Middle frontal gyrus (tissue), 1 donor: ENCODE results near the gene AANAT.

Experiments
- DNase-seq: peaks from one replicate; pipeline ENCODE4 v3.0.0-alpha.2; 2015; ENCODE audit warnings: low spot score; ENCODE audit errors: extremely low spot score

The AANAT gene

DNA sequence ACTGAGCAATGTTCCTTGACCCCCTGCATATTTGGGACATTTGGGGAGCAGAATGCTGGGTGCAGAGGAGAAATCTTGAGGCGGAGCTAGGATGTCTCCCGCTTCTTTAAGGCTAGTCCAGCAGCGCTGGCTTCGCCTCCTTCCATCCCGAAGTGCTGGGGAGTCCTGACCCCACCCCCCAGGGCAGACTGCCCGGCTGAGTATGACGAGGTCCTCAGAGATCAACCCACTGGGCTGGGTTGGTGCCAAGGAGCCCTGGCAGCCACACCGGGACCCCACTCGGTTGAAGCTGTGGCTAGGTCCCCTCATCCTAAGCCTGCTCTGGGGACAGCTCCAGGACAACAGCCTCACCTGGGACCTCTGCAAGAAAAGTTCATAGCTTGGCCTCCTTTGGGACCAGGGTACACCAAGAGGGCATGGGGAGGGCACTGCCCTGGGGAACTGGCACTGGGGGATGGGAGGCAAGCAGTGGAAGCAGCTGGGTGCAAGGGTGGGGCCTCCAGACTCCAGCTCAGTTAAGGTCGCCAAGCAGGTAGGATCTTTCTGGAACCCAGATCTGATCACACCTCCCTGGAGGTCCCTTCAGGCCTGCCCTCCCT lies 22.8 kb downstream of the AANAT start:
- no peak for DNase-seq

DNA sequence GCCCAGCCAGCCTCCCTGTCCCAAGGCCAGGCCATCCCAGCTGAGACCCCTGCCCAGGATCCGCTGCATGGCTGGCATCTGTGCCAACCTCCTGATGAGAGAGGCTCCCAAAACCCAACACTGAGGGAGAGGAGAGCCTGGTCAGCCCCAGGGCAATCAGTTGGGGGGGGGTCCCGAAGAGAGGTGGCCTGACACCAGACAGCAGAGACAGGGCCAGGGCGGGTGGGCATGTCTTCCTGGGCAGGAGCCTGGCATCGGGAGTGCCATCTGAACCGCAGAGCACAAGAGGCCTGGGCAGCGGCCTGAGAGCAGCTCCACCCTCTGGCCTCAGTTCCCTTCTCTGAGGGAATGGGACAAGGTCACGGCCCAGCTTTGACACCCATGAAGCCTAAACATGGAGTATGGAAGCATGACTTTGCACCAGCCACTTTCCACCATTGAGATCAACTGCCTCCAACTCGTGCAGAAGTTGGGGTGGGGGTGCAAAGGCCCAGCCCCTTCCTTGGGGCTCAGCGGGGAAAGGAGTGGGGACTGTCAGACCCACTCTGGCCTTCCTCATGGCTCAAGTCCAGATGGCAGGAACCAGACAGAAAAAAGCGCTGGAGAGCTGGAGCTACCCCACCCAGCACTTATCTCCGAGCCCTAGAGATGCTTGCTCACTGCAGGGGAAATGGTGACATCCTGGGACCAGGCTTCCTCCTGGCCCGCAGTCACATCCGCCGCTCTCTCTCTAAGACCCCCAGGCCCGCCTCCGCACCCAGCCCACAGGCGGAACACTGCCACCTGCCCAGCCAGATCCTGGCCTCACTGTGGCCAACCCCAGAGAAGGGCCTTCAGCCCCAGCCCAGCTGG lies 24.1 kb downstream of the AANAT start:
- no peak for DNase-seq

DNA sequence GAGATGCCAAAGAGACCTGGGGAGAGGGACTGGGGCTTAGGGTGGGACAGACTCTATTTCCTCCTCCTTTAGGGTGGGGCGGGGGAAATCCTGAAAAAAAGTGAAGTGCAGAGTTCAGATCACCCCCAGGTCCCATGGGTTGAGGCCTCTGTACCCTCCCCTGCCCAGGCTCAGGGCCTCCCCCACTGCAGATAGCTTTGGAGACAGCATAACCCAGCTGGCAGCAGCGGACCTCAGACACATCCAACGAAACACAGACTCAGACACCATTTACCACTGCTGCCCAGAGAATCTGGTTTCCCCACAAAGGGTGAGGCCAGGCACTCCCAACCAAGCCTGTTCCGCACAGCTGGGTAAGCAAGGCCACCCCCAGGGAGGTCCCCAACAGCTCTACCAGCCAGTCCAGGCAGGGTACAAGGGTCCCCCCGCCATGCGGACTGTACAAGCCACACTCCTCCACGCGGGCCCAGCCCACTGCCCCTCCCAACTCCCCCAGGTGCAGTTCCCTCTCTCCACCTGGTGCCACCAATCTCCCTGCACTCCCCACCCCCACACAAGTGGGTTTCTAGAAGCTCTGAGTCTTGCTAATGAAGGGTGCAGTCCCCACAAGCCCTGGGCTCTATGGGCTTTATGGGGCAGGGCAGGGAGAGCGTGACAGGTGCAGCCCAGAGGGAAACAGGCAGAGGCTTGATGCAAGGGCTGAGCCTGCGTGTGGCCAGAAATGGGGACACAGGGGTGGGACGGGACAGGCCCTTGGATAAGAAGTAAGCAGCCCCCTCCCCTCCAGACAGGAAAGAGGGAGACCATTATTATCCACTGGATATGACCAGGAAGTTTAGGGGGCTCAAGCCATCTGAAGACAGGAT lies 25.0 kb downstream of the AANAT start:
- no peak for DNase-seq

DNA sequence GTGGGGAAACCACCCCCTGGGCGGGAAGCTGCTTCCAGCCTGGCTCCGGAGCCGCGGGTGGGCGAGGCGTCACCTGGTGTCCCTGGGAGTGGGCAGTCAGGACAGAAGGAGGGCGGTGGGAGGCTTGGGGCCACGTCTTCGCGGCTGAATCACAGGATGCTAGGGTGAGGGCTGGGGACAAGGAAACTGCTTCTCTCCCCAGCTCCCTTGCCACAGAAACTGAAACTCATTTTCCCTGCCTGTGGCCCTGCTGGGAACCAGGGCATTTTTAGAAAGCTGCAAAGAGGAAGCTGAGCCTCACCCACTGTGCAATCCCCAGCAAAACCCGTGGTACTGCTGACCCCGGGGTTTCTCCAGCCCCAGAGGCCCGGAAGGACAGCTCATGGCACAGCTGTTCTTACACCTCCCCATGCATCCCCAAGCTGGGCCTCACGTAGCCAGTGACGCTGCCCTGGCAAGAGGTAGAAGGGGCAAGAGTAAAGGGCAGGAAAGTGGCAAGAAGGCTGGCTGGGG lies 25.6 kb downstream of the AANAT start:
- no peak for DNase-seq

DNA sequence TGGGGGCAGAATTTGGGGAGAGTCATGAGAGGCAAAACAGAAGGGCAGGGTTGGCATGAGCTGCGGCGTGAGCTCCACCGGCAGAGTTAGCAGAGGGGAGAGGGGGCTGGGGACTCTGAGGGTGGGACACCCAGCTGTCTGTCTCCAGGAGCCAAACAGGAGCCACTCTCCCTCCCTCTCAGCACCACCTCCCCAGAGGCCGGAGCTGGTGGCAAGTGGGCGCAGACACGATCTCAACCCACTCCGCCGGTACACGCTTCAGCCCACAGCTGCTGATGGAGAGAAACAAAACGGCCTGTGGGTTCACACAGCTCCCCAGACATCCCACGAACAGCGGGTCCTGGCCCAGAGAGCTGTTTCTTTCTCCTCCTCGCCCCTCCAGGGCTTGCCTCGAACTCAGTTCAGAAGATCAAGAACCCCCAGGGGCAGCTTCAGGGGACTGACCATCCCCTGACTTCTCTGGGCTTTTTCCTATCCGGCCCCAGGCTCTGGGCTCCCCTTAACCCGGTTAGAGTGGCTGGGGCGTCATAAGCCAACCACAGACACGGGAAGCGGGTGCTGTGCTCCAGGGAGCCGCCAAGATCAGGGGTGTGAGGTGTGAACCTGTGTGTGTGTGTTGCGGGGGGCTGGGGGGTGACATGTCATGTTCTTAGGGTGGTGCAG lies 26.2 kb downstream of the AANAT start:
- no peak for DNase-seq

DNA sequence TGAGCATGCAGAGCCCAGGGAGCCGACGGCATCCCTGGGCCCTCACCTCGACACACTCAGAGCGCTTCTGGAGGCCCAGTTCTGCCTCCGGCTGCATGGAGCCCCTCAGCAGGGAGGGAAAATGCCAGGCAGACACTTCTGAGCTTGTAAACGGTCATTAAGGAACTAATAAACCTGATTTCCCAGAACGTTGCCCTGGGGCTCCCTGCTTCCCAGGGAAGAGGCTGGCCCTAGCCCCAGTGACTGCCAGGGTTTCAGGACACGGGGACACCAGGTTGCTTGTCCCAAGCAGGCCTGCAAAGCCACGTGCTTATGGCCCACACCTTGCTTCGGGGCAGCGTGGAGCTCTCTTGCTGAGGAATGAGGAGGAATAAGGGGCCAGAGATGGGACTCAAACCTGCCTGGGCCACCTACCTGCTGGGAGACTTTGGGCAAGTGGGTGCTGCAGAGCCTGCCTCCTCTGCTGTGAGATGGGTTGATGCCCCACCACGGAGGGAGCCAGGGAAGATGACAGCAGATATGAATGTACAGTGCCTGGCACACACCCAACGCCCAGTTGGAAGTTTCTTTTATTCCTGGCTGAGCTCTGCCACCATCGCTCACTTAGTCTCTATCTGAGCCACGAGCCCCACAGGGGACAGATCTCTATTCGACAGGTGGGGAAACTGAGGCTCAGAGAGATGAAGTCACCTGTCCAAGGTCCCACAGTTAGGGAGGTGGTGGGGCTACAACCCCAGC lies 28.4 kb downstream of the AANAT start:
- DNase-seq = no peak

DNA sequence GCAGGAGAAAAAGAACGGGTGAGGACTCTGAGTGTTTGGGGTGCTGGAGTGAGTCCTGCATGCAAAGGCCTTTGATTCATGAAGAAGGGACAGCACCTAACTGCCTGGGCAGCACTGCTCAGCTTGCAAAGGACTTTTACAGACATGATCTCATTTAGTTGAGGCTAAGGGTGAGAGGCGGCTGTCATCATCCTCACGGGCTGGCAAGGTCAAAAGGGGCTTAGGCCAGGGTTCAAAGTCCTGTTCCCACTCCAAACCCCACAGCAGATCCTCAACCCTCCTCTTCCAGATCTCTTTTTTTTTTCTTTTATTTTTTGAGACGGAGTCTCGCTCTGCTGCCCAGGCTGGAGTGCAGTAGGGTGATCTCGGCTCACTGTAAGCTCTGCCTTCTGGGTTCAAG lies 29.1 kb downstream of the AANAT start:
- DNase-seq = no peak

DNA sequence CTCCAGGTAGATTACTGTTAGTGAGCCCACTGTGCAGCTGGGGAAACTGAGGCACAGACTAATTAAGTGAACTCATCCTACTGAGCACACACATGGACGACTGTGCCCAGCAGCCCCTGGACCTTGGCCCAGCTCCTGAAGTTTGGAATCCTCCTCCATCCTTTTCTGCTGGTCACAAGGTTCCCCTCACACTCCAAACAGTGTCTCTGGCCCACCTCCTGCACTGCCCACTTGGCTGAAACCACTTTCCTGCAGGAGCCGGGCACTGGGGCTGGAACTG lies 30.2 kb downstream of the AANAT start:
- DNase-seq = no peak

DNA sequence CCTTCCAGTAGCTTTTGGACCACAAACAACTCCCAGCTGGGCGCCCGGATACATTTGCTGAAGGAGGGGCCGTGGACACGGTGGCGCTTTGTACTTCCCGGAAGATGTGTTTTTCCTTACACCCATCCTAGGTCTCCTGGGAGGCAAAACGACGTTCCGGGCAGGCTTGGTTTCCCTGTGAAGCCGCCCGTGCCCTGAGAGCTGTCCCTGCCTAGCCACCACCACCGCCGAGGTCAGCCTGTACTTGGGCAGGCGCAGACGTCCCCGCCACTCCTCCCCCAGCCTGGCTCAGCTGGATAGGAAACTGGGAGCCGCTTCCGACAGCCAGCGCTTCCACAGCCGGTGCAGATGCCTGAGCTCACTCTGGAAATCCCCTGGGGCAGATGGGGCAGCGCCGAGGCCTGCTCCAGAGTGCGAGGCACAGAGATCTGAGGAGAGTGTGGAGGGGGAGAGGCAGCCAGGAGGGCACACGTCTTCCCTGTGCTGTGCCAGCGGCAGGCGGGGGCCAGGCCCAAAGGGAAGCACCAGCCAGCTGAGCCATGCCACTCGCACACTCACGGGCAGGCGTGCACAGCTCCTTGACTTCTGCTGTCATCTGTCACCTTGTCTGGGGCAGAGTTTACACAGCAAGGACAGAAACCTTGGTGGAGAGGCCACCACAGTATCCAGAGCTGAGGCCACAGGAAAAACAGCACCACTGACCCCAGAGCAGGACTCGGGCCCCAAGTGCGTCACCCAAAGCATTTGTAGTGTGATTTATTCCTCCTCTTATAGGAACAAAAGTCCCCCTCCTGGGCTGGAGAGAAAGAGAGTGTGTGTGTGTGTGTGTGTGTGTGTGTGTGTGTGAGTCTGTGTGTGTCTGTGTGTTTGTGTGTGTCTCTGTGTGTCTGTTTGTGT lies 30.8 kb downstream of the AANAT start:
- DNase-seq = no peak

DNA sequence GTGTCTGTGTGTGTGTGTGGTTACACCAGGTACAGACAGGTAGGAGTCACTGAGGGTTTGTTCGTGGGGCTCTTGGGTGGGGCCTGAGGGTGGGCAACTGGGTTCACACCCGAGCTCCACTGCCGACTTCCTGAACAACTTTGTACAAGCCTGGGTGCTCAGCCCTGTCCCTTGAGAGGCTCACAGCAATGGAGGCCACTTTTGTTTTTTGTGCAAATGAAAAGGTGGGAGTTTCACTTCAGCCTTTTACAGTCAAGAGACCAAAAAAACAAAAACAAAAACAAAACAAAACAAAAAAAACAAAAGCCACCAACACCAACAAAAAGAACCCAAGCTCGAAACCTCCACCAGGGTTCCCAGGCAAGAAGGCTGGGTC lies 31.5 kb downstream of the AANAT start:
- DNase-seq = no peak

DNA sequence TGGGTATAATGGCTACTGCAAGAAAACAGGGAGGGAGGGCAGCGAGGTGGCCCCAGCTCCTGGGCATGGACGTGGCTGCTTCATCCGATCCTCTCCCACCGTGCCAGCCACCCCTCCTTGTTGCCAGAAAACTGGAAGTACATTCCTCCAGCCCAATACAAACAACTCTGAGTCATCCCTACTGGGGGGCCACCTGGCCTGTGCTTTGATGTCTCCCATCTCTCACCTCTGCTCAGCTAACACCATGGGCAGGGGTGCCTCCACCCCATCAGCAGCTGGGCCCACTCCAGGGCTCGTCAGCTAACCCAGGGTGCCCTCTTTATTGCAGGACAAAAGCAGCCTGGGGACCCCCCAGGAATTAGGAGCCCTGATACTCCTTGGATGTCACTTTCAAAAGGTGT lies 31.9 kb downstream of the AANAT start:
- no peak for DNase-seq

DNA sequence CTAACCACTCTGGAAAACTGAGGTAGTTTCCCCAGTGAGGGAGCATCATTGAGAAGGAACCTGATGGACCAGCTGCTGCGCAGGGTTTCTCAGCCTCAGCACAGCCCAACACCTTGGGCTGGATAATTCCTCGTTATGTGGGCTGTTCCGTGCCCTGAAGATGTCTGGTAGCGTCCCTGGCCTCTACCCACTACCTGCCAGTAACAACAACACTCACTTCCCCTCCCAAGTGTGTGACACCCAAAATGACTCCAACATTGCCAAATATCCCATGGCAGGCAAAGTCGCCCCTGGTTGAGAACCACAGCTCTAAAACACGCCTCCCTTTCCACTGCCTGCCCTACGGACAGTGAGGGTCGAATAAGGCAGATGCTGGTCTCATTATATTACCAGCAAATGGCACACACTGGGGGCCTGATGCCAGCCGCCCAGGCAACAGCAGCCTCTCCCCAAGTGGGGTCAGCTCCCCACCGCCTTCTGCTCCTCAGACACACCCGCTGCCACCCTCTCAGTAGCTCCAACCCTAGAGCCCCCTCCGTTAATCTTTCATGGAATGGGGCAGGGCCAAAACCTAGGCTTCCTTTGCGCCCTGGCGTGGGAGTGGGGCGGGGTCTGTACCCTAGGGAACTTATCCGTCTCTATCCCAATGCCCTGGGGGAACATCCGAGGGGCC lies 32.8 kb downstream of the AANAT start:
- DNase-seq = no peak

DNA sequence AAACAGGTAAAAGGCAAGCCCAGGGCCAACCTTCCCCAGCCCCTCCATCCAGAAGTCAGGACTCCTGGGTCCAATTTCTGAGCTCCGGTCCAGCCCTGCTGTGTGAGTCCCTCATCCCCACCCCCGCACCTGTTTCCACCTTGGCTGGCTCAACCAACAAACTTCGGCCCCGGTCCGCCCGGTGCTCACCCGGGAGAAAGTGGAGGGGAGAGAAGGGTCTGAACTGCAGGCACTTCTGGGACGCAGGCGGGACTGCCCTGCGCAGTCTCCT lies 33.3 kb downstream of the AANAT start:
- no peak for DNase-seq

DNA sequence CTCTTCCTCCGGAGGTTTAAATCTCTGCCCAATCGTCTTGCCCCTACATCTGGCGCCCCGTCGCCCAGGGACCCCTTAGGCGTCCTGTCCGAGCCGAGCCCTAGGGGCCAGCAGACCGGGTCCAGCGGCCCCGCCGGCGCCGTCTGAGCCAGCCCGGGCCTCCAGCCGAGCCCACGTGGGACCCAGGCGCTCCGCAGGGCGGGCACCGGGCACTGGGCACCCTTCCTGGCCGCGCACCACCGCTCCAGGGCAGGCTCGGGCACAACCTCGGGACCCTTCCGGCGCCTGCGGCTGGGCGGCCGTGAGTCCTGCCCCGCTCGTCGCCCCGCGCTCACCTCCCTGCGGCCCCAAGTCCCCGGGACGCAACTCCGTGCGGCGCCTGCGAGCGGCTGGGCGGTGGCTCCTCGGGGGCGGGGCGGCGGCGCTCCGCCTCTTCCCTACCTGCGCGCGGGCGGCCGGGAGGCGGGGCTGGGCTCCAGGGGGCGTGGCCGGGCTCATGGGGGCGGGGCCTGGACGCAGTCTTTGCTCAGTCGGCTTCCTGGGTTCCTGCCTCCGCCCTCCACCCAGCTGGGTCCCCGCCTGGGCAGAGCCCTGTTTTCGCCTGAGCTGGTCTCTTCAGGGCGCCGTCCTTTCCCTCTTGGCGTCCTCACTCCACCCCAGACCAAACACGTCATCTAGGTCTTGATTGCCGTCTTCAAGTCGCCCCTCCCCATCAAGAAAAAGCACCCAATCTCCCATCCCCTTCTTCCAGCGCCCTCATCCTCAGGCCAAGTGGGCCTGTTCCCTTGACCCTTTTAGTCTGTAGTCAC lies 33.8 kb downstream of the AANAT start, which contains the start of gene RHBDF2:
RHBDF2 (minus strand) TSS at position 406 of the 809 bp plus-strand sequence. CDS start 19,899 bp downstream, outside the sequence.
- no peak for DNase-seq

DNA sequence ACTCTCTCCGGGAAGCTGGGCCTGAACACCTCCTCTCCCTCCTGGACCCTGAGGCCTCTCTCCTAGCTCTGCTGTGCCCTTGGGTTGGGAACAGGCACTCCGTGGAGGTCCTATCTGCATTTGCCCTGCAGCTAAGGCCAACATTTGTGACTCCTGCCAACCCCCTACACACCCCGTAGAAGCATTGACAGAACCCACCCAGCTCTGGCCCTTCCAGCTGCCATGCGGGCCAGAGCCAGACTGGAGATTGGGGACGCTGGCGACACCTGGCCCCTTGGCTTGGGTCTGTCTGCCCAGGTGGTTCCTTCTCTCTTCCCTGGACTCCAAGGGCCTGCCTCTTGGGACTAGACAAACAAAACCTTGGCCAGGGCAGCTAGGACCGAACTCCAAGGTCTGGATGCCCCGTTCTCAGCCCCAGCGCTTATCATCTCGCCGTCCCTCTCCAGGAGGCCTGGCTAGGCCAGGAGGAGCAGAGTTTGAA lies 34.5 kb downstream of the AANAT start:
- no peak for DNase-seq

DNA sequence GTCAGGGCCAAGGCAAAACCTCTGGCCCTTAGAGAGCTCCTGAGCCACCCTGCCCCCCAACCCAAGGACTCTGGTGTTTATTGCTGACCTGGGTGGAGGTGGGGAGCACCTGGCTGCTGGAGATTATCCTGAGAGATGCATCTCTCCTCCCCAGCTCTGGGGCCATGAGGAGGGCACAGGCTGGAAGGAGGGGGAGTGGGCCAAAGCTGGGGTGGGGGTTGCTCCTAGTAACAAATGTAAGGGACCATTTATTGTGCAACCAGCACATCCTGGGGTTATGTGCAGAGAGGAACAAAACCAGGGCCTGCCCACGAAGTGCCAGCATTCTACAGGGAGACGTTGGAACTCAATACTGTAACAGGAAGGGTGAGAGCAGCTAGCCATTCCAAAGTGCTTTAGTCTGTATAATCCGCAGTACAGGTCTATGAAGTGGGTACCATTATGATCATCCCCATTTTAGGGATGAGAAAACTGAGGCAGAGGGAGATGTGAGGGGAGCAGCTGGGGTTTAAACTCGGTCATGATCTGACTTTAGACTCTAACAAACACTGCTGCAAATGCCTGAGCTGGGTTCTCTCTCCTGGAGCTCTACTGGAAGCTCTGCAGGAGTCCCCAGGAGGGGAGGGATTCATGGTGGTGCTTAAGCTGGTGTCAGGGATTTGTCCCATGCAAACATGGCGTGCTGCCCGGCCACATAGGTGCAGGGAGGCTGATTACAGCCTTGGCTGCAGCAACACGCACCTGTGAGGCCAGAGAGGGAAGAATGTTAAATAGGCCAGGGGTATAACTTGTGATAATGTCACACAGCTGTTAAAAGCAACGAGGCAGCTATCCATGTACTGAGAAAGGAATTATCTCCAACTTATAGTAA lies 35.2 kb downstream of the AANAT start:
- no peak for DNase-seq

DNA sequence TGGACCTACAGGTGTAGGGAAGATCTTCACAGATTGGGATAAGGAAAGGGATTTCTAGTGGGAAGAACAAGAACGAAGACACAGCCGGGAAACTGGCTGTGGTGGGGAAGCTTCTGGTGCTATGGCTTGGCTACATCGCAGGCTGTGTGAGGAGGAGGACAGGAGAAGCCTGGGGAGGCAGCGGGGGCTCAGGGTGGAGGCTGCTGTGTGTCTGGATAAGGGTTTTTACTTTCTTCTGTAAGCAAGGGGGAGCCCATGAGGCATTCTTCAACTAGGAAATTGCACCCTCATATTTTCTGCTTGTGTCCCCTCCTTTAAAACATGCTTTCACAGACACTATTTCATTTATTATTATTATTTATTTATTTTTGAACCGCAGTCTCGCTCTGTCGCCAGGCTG lies 36.7 kb downstream of the AANAT start:
- DNase-seq = no peak
